ENCODE results near the gene UBE2J2. TPM values are rescaled to one million over a fixed set of nuclear protein-coding genes. Genes with fewer than 3 reads are reported as not detected.

The UBE2J2 gene
- total RNA-seq, 2 experiments from 2014 or later: 75.7 to 78.1 TPM

DNA sequence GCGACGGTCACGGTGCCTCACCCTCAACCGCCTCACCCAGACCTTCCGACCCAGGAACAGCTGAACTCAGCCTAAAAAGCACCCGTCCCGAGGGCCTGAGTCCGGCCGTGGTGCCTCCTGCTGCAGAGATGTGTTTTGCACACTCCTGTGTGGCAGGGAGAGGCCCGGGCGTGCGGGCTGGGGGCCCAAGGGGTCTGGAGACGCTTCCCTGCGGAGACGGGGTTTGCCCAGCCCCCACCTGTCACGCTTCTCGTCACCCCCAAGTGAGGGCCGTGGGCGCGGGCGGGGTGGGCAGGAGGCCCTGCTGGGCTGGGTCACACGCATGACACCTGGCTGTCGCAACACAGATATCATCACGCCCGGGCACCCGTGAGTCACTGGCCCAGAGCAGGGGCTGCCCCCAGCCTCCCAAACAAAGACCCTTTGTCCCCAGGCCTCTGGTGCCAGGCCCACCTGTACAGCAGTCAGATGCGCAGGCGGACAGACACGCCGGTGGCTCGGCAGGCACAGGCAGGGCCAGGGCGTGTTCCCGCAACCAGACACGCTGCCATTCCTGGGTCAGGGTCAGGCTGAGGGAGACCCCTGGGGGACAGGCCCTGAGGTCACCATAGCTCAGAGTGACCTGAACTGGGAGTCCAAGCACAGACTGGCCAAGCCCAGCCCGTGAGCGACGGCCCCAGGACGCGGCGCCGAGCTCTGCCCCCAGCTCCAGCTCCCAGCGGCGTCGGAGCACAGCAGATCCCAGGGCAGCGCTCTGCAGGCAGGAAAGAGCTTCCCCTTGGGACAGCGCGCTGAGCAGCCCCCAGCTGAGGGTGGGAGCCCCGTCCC, 35.6 kb downstream of the UBE2J2 start:
- POLR2A ChIA-PET: interaction anchor here (0.9 kb wide), 1 partner anchor 18 kb away, joined by 3 read pairs; no protein-coding TSS in a partner anchor
- peaks cover 2% of the 10 kb centered on the region for H3K36me3 Mint-ChIP-seq
- no peak overlapping the region for H3K4me3 Mint-ChIP-seq
- H3K9me3 Mint-ChIP-seq: no peaks in the 10 kb centered on the region
- H3K27ac Mint-ChIP-seq: no peak overlapping the region
- peaks cover 11% of the 10 kb centered on the region for H3K4me1 Mint-ChIP-seq
- H3K27me3 Mint-ChIP-seq: no peaks in the 10 kb centered on the region
- ATAC-seq (ENCODE audit: low read depth) (no peak), DNase-seq (no peak)

GRCh38 chr1:1236945-1237873, 36.4 kb downstream of the UBE2J2 start:
- no peak overlapping the region for H3K4me3 Mint-ChIP-seq
- no peak for DNase-seq
- H3K27me3 Mint-ChIP-seq: no peaks in the 10 kb centered on the region
- H3K27ac Mint-ChIP-seq: no peak overlapping the region
- POLR2A ChIA-PET: interaction anchor here (0.5 to 0.9 kb wide), 2 partner anchors 17 to 188 kb away, joined by 3 read pairs; no protein-coding TSS in a partner anchor
- no peak for ATAC-seq (ENCODE audit: low read depth)
- H3K4me1 Mint-ChIP-seq: peaks cover 11% of the 10 kb centered on the region
- peaks cover 2% of the 10 kb centered on the region for H3K36me3 Mint-ChIP-seq
- H3K9me3 Mint-ChIP-seq: no peaks in the 10 kb centered on the region

DNA sequence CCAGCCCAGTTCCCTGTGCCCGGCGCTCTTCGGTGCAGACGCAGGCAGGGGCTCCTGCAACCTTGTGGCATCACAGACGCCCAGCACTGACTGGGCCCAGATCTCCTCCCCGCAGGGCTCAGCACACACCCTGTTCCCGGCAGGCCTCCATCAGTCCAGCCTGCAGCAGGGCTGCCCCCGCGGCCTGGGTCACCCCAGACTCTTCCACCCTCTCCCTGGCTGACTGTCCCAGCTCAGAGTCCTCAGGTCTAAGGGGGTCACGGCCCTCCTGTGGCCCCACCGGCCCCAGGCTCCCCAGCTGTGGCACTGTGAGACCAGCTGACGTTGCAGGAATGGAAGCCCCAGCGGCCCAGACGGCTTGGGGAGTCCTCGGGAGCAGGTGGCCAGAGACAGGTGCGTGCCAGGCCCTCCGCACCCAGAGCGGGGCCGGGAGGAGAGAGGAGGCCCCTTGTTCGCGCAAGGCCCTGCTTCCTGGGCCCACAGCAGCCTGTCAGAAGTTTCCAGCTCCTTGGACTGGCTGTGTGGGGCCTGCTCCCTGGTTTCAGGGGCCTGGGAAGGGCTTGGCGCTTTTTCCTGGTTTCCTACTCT, 37.4 kb downstream of the UBE2J2 start:
- no peak overlapping the region for H3K4me3 Mint-ChIP-seq

DNA sequence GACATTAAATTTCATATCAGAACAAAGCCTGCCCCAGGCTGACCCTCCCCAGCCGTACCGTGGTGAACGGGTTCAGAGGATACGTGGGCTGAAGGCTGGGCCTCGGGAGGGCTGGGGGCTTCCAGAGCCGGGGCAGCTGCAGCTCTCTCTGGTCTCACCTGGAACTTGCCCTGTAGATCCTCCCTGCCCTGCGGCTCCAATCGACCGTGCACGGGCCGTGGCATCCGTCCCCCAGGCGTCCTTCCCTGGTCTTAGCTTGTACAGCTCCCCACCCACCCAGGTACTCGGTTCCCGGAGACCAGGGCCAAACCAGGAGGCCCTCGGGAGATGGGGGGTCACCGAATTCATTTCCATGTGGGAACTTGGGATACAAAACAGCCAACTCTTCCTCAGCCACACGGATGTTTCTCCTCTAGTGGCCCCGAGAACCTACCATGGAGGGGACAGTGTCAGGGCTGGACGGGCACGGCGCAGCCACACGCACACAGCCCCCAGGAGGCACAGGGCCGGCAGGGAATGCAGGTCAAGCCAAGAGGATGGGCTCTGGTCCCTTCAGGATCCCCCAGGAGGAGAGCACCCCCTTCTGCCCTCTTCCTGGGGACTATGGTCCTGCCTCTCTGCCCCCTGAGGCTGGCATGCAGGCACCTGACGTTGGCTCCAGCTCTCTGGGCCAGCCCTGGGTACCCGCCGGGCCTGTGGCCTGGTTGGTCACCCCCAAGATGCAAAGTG, 38.5 kb downstream of the UBE2J2 start:
- H3K27me3 Mint-ChIP-seq: no peaks in the 10 kb centered on the region
- no peak overlapping the region for H3K4me3 Mint-ChIP-seq
- ATAC-seq (ENCODE audit: low read depth) (no peak), DNase-seq (no peak)
- peaks cover 4% of the 10 kb centered on the region for H3K36me3 Mint-ChIP-seq
- H3K27ac Mint-ChIP-seq: no peak overlapping the region
- POLR2A ChIA-PET: no interaction called here
- peaks cover 17% of the 10 kb centered on the region for H3K4me1 Mint-ChIP-seq
- H3K9me3 Mint-ChIP-seq: no peaks in the 10 kb centered on the region

More for the DNA sequence above, 37.4 kb downstream of the UBE2J2 start:
- Mint-ChIP-seq H3K4me1 (peaks cover 11% of the 10 kb centered on the region), H3K27me3 (no peaks in the 10 kb centered on the region), H3K36me3 (peaks cover 2% of the 10 kb centered on the region), H3K9me3 (no peaks in the 10 kb centered on the region), H3K27ac (no peak overlapping the region)
- ATAC-seq (ENCODE audit: low read depth): no peak
- DNase-seq: no peak
- POLR2A ChIA-PET: interaction anchor here (0.9 kb wide), 1 partner anchor 18 kb away, joined by 3 read pairs; no protein-coding TSS in a partner anchor

DNA sequence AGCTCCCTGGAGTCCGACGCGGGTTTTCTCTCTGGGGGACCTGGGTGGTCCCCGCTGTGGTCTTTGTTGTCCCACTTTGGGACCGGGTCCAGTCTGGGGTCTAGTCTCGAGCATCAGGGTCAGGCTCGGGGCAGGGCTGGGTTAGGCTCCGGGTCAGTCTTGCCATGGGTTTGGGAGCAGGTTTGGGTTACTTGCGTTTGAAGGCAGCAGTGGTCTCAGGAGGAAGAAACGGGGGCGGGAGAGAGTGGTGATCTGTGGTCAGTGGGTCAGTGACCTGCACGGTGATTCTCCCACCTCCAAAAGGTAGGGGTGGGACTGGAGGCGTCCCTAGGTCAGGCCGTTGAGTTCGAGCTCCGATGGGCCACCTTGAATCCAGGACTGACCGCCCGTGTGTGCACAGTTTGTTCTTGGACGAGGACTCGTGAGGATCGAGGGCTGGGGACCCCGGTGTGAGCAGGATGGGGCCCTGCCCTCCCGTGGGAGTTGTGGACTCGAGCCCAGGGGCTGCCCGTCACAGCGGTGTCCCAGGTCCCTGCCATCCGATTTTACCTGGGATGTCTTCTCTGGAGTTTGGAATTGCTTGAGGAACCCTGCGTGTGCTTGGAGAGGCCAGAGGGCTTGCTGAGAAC, 39.4 kb downstream of the UBE2J2 start:
- no peak for ATAC-seq (ENCODE audit: low read depth)

DNA sequence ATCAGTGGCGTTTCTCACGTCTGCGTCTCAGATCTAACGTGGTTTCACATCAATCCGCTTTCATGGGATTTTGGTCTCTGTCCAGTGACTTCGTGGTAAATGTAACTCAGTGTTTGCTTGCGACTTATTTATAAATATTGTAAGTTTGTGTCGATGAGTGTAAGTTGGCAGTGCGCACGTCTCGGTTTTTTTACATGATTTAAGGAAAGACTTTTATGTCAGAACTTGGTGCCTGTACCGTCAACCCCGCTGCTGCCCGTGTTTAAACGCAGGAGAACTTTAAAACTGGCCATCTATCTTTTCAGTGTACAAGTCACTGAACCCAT, 40.1 kb downstream of the UBE2J2 start:
- Mint-ChIP-seq H3K27ac (peak overlapping the region; percentile 71), H3K4me3 (peak overlapping the region; percentile 71), H3K9me3 (no peaks in the 10 kb centered on the region), H3K27me3 (no peaks in the 10 kb centered on the region), H3K36me3 (peaks cover 6% of the 10 kb centered on the region), H3K4me1 (peaks cover 25% of the 10 kb centered on the region)
- POLR2A ChIA-PET: no interaction called here
- DNase-seq (no peak), ATAC-seq (ENCODE audit: low read depth) (no peak)

More for the DNA sequence above, 39.4 kb downstream of the UBE2J2 start:
- Mint-ChIP-seq H3K4me3 (no peak overlapping the region), H3K27ac (no peak overlapping the region), H3K36me3 (peaks cover 6% of the 10 kb centered on the region), H3K4me1 (peaks cover 25% of the 10 kb centered on the region), H3K27me3 (no peaks in the 10 kb centered on the region), H3K9me3 (no peaks in the 10 kb centered on the region)
- POLR2A ChIA-PET: no interaction called here
- no peak for DNase-seq

- peak overlapping the region; percentile 71 for H3K4me3 Mint-ChIP-seq
- H3K9me3 Mint-ChIP-seq: no peaks in the 10 kb centered on the region
- DNase-seq (no peak), ATAC-seq (ENCODE audit: low read depth) (no peak)
- H3K27ac Mint-ChIP-seq: peak overlapping the region; percentile 71
- peaks cover 7% of the 10 kb centered on the region for H3K36me3 Mint-ChIP-seq
- H3K27me3 Mint-ChIP-seq: no peaks in the 10 kb centered on the region
- POLR2A ChIA-PET: interaction anchor here (2.8 kb wide), 1 partner anchor 18 kb away, joined by 18 read pairs; no protein-coding TSS in a partner anchor
- H3K4me1 Mint-ChIP-seq: peaks cover 25% of the 10 kb centered on the region
These were observed 40.7 kb downstream of the UBE2J2 start for GRCh38 chr1:1232796-1233566.

DNA sequence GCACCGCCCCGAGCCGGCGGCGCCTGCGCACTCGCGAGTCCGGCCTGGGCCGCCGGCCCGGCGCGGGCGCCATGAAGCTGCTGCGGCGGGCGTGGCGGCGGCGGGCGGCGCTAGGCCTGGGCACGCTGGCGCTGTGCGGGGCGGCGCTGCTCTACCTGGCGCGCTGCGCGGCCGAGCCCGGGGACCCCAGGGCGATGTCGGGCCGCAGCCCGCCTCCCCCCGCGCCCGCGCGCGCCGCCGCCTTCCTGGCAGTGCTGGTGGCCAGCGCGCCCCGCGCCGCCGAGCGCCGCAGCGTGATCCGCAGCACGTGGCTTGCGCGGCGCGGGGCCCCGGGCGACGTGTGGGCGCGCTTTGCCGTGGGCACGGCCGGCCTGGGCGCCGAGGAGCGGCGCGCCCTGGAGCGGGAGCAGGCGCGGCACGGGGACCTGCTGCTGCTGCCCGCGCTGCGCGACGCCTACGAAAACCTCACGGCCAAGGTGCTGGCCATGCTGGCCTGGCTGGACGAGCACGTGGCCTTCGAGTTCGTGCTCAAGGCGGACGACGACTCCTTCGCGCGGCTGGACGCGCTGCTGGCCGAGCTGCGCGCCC, 41.4 kb downstream of the UBE2J2 start, which contains the start of gene B3GALT6:
TSS of gene B3GALT6 (plus strand) at position 30 of the 588 bp plus-strand sequence. CDS start at position 72, 42 bp downstream.
- Mint-ChIP-seq H3K4me1 (peaks cover 25% of the 10 kb centered on the region), H3K36me3 (peaks cover 7% of the 10 kb centered on the region), H3K4me3 (peak within 1 kb of the TSS; percentile 92), H3K27me3 (no peaks in the 10 kb centered on the region), H3K27ac (peak within 1 kb of the TSS; percentile 92), H3K9me3 (no peaks in the 10 kb centered on the region)
- POLR2A ChIA-PET: interaction anchor here (0.6 to 2.8 kb wide), 6 partner anchors 11 to 116 kb away, joined by 3 to 18 read pairs (median 6); partner anchors contain the start of gene C1orf159
- DNase-seq (no peak), ATAC-seq (ENCODE audit: low read depth) (no peak)

- DNase-seq (peak; percentile 98), ATAC-seq (ENCODE audit: low read depth) (peak; percentile 97)
- peak within 1 kb of the TSS; percentile 92 for H3K27ac Mint-ChIP-seq
- no peaks in the 10 kb centered on the region for H3K9me3 Mint-ChIP-seq
- peak within 1 kb of the TSS; percentile 92 for H3K4me3 Mint-ChIP-seq
- peaks cover 7% of the 10 kb centered on the region for H3K36me3 Mint-ChIP-seq
- POLR2A ChIA-PET: interaction anchor here (0.6 to 2.8 kb wide), 17 partner anchors 11 to 218 kb away, joined by 3 to 18 read pairs (median 4); partner anchors contain the start of genes AURKAIP1, C1orf159, ISG15 and TTLL10
- H3K27me3 Mint-ChIP-seq: no peaks in the 10 kb centered on the region
- peaks cover 25% of the 10 kb centered on the region for H3K4me1 Mint-ChIP-seq
These were observed 42.0 kb downstream of the UBE2J2 start, which contains the start of gene SDF4 for GRCh38 chr1:1231400-1232207. TSS of gene SDF4 (minus strand) at chr1:1232001. CDS start at chr1:1228772, 3,229 bp downstream.

GRCh38 chr1:1230656-1231399, 42.8 kb downstream of the UBE2J2 start:
- Mint-ChIP-seq H3K36me3 (peaks cover 9% of the 10 kb centered on the region), H3K27me3 (no peaks in the 10 kb centered on the region), H3K4me3 (peak overlapping the region; percentile 92), H3K27ac (peak overlapping the region; percentile 92), H3K9me3 (no peaks in the 10 kb centered on the region), H3K4me1 (peaks cover 25% of the 10 kb centered on the region)
- DNase-seq (no peak), ATAC-seq (ENCODE audit: low read depth) (no peak)
- POLR2A ChIA-PET: interaction anchor here (0.7 to 2.8 kb wide), 14 partner anchors 15 to 217 kb away, joined by 3 to 18 read pairs (median 6); partner anchors contain the start of genes AURKAIP1, C1orf159, ISG15 and TTLL10

All from activated naive CD8-positive, alpha-beta T cell treated with anti-CD3 and anti-CD28 coated beads, Interleukin-2, amount 10 ng/mL, durations not matched to agents 7 days and 5 days (primary cell).